Ovary (tissue), 3 donors: ENCODE measurements around the gene MMP3.

Experiments used
- POLR2A ChIP-seq: fragments of 450-650 bp; IDR thresholded peaks from one replicate; pipeline ENCODE4 v1.6.1; 2017; ENCODE audit warnings: antibody characterized with exemption, mild to moderate bottlenecking, moderate library complexity
- TF ChIP-seq, protein P1 (sequence below), 3 donors: fragments of 450-650 bp in 2 of 3; fragments of 200-600 bp in 1 of 3; IDR thresholded peaks; one replicate each; pipeline versions ENCODE4 v1.5.1 to v1.8.0; 2016 to 2022; ENCODE audit warnings: antibody characterized with exemption in 3 of 3, mild to moderate bottlenecking in 1 of 3
- donor health status: DM: no; HTN: no; CAD: no.

DNA sequence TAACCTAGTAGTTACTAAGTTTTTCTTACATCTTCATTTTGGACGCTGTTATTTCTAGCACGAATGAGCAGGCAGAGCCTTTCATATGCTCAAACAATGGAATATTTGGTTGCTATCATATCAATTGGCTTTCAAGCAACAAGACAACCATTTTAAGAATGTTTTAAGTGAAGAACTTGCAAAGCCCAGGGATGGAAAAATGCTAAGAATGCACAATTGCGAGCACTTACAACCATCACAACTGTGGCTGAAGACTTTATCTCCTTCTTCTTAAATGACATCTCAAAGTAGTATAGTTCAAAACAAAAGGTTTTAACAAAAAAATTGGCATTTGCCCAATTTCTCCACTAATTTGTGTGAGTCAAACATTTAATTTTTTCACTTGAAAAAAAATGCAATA, 37.1 kb downstream of the MMP3 start:
- no peak for TF ChIP-seq POLR2A
- TF ChIP-seq, protein P1, sequence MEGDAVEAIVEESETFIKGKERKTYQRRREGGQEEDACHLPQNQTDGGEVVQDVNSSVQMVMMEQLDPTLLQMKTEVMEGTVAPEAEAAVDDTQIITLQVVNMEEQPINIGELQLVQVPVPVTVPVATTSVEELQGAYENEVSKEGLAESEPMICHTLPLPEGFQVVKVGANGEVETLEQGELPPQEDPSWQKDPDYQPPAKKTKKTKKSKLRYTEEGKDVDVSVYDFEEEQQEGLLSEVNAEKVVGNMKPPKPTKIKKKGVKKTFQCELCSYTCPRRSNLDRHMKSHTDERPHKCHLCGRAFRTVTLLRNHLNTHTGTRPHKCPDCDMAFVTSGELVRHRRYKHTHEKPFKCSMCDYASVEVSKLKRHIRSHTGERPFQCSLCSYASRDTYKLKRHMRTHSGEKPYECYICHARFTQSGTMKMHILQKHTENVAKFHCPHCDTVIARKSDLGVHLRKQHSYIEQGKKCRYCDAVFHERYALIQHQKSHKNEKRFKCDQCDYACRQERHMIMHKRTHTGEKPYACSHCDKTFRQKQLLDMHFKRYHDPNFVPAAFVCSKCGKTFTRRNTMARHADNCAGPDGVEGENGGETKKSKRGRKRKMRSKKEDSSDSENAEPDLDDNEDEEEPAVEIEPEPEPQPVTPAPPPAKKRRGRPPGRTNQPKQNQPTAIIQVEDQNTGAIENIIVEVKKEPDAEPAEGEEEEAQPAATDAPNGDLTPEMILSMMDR (IDR thresholded peaks at IDR 0.05), result no peak
